H9 (cell line): ENCODE data around the gene CDH15. TPM values are rescaled to one million over a fixed set of nuclear protein-coding genes. Genes with fewer than 3 reads are reported as not detected.

Source experiments
- DNase-seq: peaks from one replicate; pipeline ENCODE4 v3.0.0-alpha.2; 2017
- H2AFZ ChIP-seq: one replicate; pipeline ENCODE4 v1.6.1; 2013; ENCODE audit warnings: mild to moderate bottlenecking, low read length, control low read depth, moderate library complexity
- H2AK5ac ChIP-seq: 2 replicates; pipeline ENCODE4 v1.6.1; 2013; ENCODE audit warnings: low read length, control low read depth, mixed read lengths; ENCODE audit not compliant: insufficient read length
- H2BK120ac ChIP-seq: one replicate; pipeline ENCODE4 v1.6.1; 2013; ENCODE audit warnings: low read depth, mild to moderate bottlenecking, low read length, control low read depth, inconsistent platforms; ENCODE audit not compliant: poor library complexity, severe bottlenecking
- H2BK12ac ChIP-seq: 2 replicates; pipeline ENCODE4 v1.6.1; 2013; ENCODE audit warnings: low read length, control low read depth, mixed read lengths, low read depth; ENCODE audit not compliant: insufficient read length
- H2BK15ac ChIP-seq: 2 replicates; pipeline ENCODE4 v1.6.1; 2013; ENCODE audit warnings: low read depth, low read length, control low read depth
- H2BK20ac ChIP-seq: one replicate; pipeline ENCODE4 v1.6.1; 2013; ENCODE audit warnings: low read depth, mild to moderate bottlenecking, low read length, control low read depth, inconsistent platforms; ENCODE audit not compliant: poor library complexity, severe bottlenecking
- H2BK5ac ChIP-seq: 2 replicates; pipeline ENCODE4 v1.6.1; 2013; ENCODE audit warnings: low read length, control low read depth, mixed read lengths; ENCODE audit not compliant: insufficient read length
- H3K14ac ChIP-seq: 2 replicates; pipeline ENCODE4 v1.6.1; 2013; ENCODE audit warnings: low read length, control low read depth; ENCODE audit not compliant: insufficient read depth
- H3K18ac ChIP-seq: 2 replicates; pipeline ENCODE4 v1.6.1; 2013; ENCODE audit warnings: low read depth, mild to moderate bottlenecking, mixed read lengths, low read length, control low read depth; ENCODE audit not compliant: insufficient read length
- H3K23ac ChIP-seq: 2 replicates; pipeline ENCODE4 v1.6.1; 2013; ENCODE audit warnings: low read length, control low read depth, mixed read lengths, low read depth; ENCODE audit not compliant: insufficient read length
- H3K23me2 ChIP-seq: 2 replicates; pipeline ENCODE4 v1.6.1; 2013; ENCODE audit warnings: low read depth, mild to moderate bottlenecking, mixed read lengths, low read length, control low read depth; ENCODE audit not compliant: insufficient read length, poor library complexity, severe bottlenecking
- H3K27ac ChIP-seq: 2 replicates; pipeline ENCODE4 v1.5.1; 2013; ENCODE audit warnings: low read length, control low read depth, mixed read lengths, low read depth; ENCODE audit not compliant: insufficient read length
- H3K27me3 ChIP-seq: 2 replicates; pipeline ENCODE4 v1.6.1; 2013; ENCODE audit warnings: low read length, control low read depth, inconsistent platforms; ENCODE audit not compliant: insufficient read depth
- H3K4ac ChIP-seq: 2 replicates; pipeline ENCODE4 v1.6.1; 2013; ENCODE audit warnings: low read depth, mild to moderate bottlenecking, control low read depth, inconsistent platforms, low read length, moderate library complexity
- H3K4me1 ChIP-seq: 2 replicates; pipeline ENCODE4 v1.6.1; 2013; ENCODE audit warnings: low read length, control low read depth, inconsistent platforms; ENCODE audit not compliant: insufficient read depth
- H3K4me2 ChIP-seq: 2 replicates; pipeline ENCODE4 v1.6.1; 2013; ENCODE audit warnings: low read length, control low read depth, mixed read lengths; ENCODE audit not compliant: insufficient read length, insufficient read depth
- H3K56ac ChIP-seq: 2 replicates; pipeline ENCODE4 v1.6.1; 2013; ENCODE audit warnings: low read depth, mild to moderate bottlenecking, mixed read lengths, low read length, control low read depth; ENCODE audit not compliant: insufficient read length
- H3K79me1 ChIP-seq: 2 replicates; pipeline ENCODE4 v1.6.1; 2013; ENCODE audit warnings: low read depth, mild to moderate bottlenecking, moderate library complexity, low read length, control low read depth, inconsistent platforms; ENCODE audit not compliant: insufficient read depth, poor library complexity, severe bottlenecking
- H3K79me2 ChIP-seq: 2 replicates; pipeline ENCODE4 v1.6.1; 2013; ENCODE audit warnings: low read length, control low read depth, inconsistent platforms; ENCODE audit not compliant: insufficient read depth
- H3K9ac ChIP-seq: 2 replicates; pipeline ENCODE4 v1.6.1; 2013; ENCODE audit warnings: low read length, control low read depth, mixed read lengths; ENCODE audit not compliant: insufficient read length; ENCODE audit errors: extremely low read depth
- H3K9me3 ChIP-seq: one replicate; pipeline ENCODE4 v1.6.1; 2013; ENCODE audit warnings: low read depth, low read length, inconsistent platforms; ENCODE audit not compliant: control insufficient read depth
- H3T11ph ChIP-seq: one replicate; pipeline ENCODE4 v1.6.1; 2013; ENCODE audit warnings: mild to moderate bottlenecking, low read length, control low read depth, inconsistent platforms
- H4K20me1 ChIP-seq: one replicate; pipeline ENCODE4 v1.6.1; 2013; ENCODE audit not compliant: control insufficient read depth, insufficient read length, insufficient read depth
- H4K5ac ChIP-seq: 2 replicates; pipeline ENCODE4 v1.6.1; 2013; ENCODE audit warnings: low read depth, mild to moderate bottlenecking, mixed read lengths, low read length, control low read depth; ENCODE audit not compliant: insufficient read length
- H4K8ac ChIP-seq: replicated peaks from 2 replicates; pipeline ENCODE4 v1.6.1; 2013; ENCODE audit warnings: low read length, control low read depth, mixed read lengths, low read depth; ENCODE audit not compliant: insufficient read length
- H4K91ac ChIP-seq: 2 replicates; pipeline ENCODE4 v1.6.1; 2013; ENCODE audit warnings: low read depth, mild to moderate bottlenecking, moderate library complexity, mixed read lengths, low read length, control low read depth; ENCODE audit not compliant: insufficient read length
- H3K27ac Mint-ChIP-seq, 3 experiments: 2 replicates in 2 of 3; 3 replicates in 1 of 3; pipeline ENCODE4 v1.8.0; 2020 to 2021; ENCODE audit warnings: mixed read lengths in 3 of 3, mild to moderate bottlenecking in 1 of 3, moderate library complexity in 1 of 3
- H3K27me3 Mint-ChIP-seq: 2 replicates; pipeline ENCODE4 v1.8.0; 2021; ENCODE audit warnings: low read depth, mild to moderate bottlenecking, moderate library complexity, mixed read lengths
- H3K36me3 Mint-ChIP-seq, 3 experiments: 2 replicates in 2 of 3; 3 replicates in 1 of 3; pipeline ENCODE4 v1.8.0; 2020 to 2021; ENCODE audit warnings: low read depth in 3 of 3, mixed read lengths in 3 of 3; ENCODE audit not compliant: insufficient read depth in 1 of 3
- H3K4me1 Mint-ChIP-seq, 2 experiments: 2 replicates each; pipeline ENCODE4 v1.8.0; 2020; ENCODE audit warnings: mixed read lengths in 2 of 2
- H3K4me3 Mint-ChIP-seq, 2 experiments: 2 replicates in 1 of 2; 3 replicates in 1 of 2; pipeline ENCODE4 v1.8.0; 2020 to 2021; ENCODE audit warnings: mild to moderate bottlenecking in 2 of 2, mixed read lengths in 2 of 2, moderate library complexity in 1 of 2
- H3K9me3 Mint-ChIP-seq, 2 experiments: 2 replicates in 1 of 2; 3 replicates in 1 of 2; pipeline ENCODE4 v1.8.0; 2020; ENCODE audit warnings: mild to moderate bottlenecking in 2 of 2, mixed read lengths in 2 of 2, moderate library complexity in 1 of 2
- CTCF ChIP-seq: fragments of 200-600 bp; sonication (generic); conservative IDR thresholded peaks from 3 replicates; pipeline ENCODE4 v1.8.0; 2021; ENCODE audit warnings: antibody characterized with exemption, mild to moderate bottlenecking
- WGBS: extraction: QIAGEN DNeasy Blood & Tissue Kit; methylation state at CpG from one replicate; pipeline ENCODE4 v1.1.7; 2013; ENCODE audit warnings: missing lambda C conversion rate, low lambda C conversion rate, mixed read lengths; ENCODE audit not compliant: insufficient read length; ENCODE audit errors: extremely low coverage; 5-methylcytosine and 5-hydroxymethylcytosine counted together
- total RNA-seq: library from RNA; stranded (reverse); gene quantifications from 2 replicates; pipeline ENCODE4 v1.2.1, GENCODE V29; 2021

Gene CDH15
- total RNA-seq, 1 experiment from 2014 or later: 0.28 TPM

- H3K27ac Mint-ChIP-seq: no peak overlapping the region
- no peak overlapping the region for H3K4me2 ChIP-seq
- H3K9ac ChIP-seq: no peak overlapping the region
- no peak for TF ChIP-seq CTCF
- H3K14ac ChIP-seq: no peak overlapping the region
- peaks cover 27 to 49% (median 46%) of the 10 kb centered on the region in 3 experiments for H3K36me3 Mint-ChIP-seq
- no peak overlapping the region for H3K23ac ChIP-seq
- no peak overlapping the region for H2BK120ac ChIP-seq
- H3K9me3 ChIP-seq: no peaks in the 10 kb centered on the region
- H3K4me1 ChIP-seq: no peaks in the 10 kb centered on the region
- H3K27me3 ChIP-seq: no peaks in the 10 kb centered on the region
- no peak overlapping the region for H3K4ac ChIP-seq
- H3K4me3 Mint-ChIP-seq: no peak overlapping the region
- no peak overlapping the region for H4K8ac ChIP-seq
- no peaks in the 10 kb centered on the region for H3K23me2 ChIP-seq
- no peaks in the 10 kb centered on the region for H4K20me1 ChIP-seq
- H3K9me3 Mint-ChIP-seq: peaks cover 0 to 12% of the 10 kb centered on the region in 2 experiments; a peak in 3 of 5 replicates
- no peak overlapping the region for H2BK15ac ChIP-seq
- H3K27ac ChIP-seq: no peak overlapping the region
- H3T11ph ChIP-seq: no peak overlapping the region
- no peak overlapping the region for H3K18ac ChIP-seq
- no peak overlapping the region for H2BK20ac ChIP-seq
- no peaks in the 10 kb centered on the region for H3K79me1 ChIP-seq
- DNase-seq: no peak
- no peak overlapping the region for H2AK5ac ChIP-seq
- H2BK5ac ChIP-seq: no peak overlapping the region
- H3K56ac ChIP-seq: no peak overlapping the region
- WGBS: no CpG with 5 or more reads among the region's 1 CpG
- H3K27me3 Mint-ChIP-seq: no peaks in the 10 kb centered on the region; the same call in 1 of the 2 replicates
- H3K4me1 Mint-ChIP-seq: peaks cover 3 to 5% of the 10 kb centered on the region in 2 experiments; a peak in 3 of 4 replicates
- no peak overlapping the region for H4K5ac ChIP-seq
- H2AFZ ChIP-seq: no peak overlapping the region
- H3K79me2 ChIP-seq: no peaks in the 10 kb centered on the region
- H4K91ac ChIP-seq: no peak overlapping the region
- no peak overlapping the region for H2BK12ac ChIP-seq
Measured at GRCh38 chr16:89129378-89129777, 42.2 kb upstream of the CDH15 start.
